Sciatic nerve (tissue), 2 donors: ENCODE results near the gene IRAK1. TPM values are rescaled to one million over a fixed set of nuclear protein-coding genes. Genes with fewer than 3 reads are reported as not detected.

Source experiments
- ATAC-seq: fragments of 200-7000 bp; cut with Tn5 transposase; one replicate; pipeline ENCODE4 v1.9.1; 2020; ENCODE audit warnings: mild to moderate bottlenecking, moderate library complexity
- DNase-seq: peaks from one replicate; pipeline ENCODE4 v3.0.0-alpha.2; 2020; ENCODE audit warnings: low spot score
- intact Hi-C: fragments of 100-400 bp; cut with DNase I; formaldehyde crosslinking; loops from one replicate; pipeline ENCODE4 v1.14.2; 2022
- total RNA-seq: library from RNA; stranded (reverse); fragmentation: NEBNext Ultra II Directional; extraction: Animal tissue kit (Norgen Biotek cat#: 25700); gene quantifications from one replicate; pipeline ENCODE4 v1.2.1, GENCODE V29; 2021
- donor health status: DM: no; HTN: no; CAD: no.
- donor health status: DM: no; HTN: no; CAD: no.

The IRAK1 gene
- 53.9 TPM for total RNA-seq

GRCh38 chrX:154019633-154020528, at the start of gene IRAK1:
IRAK1 (minus strand) TSS chrX:154019902; CDS start chrX:154019812, 90 bp downstream.
- no peak for DNase-seq
- ATAC-seq = peak; percentile 69
- intact Hi-C loops = no loop called here

GRCh38 chrX:154068560-154068959, 48.9 kb upstream of the IRAK1 start:
- DNase-seq (no peak), ATAC-seq (no peak)
- intact Hi-C loops = no loop called here

GRCh38 chrX:154064637-154065435, 45.1 kb upstream of the IRAK1 start:
- intact Hi-C loops = no loop called here
- DNase-seq (no peak), ATAC-seq (no peak)

- no peak for ATAC-seq
- intact Hi-C loops = no loop called here
- no peak for DNase-seq
Observed at GRCh38 chrX:154063234-154063633, 43.5 kb upstream of the IRAK1 start.

GRCh38 chrX:154061801-154062200, 42.1 kb upstream of the IRAK1 start:
- intact Hi-C loops = no loop called here
- DNase-seq (no peak), ATAC-seq (no peak)

GRCh38 chrX:154059729-154060245, 40.1 kb upstream of the IRAK1 start:
- intact Hi-C loops = no loop called here
- DNase-seq = no peak
- peak; percentile 67 for ATAC-seq

- no peak for DNase-seq
- intact Hi-C loops = no loop called here
- ATAC-seq = no peak
Observed at GRCh38 chrX:154059231-154059630, 39.5 kb upstream of the IRAK1 start.

- no peak for DNase-seq
- intact Hi-C loops = no loop called here
- peak; percentile 17 for ATAC-seq
Observed at GRCh38 chrX:154058214-154058997, 38.7 kb upstream of the IRAK1 start.

GRCh38 chrX:154057791-154058190, 38.1 kb upstream of the IRAK1 start:
- intact Hi-C loops = no loop called here
- ATAC-seq (no peak), DNase-seq (no peak)

- intact Hi-C loops = no loop called here
- ATAC-seq (no peak), DNase-seq (no peak)
Observed at GRCh38 chrX:154056770-154057241, 37.1 kb upstream of the IRAK1 start.

GRCh38 chrX:154051201-154051810, 31.6 kb upstream of the IRAK1 start:
- DNase-seq (peak; percentile 91), ATAC-seq (peak; percentile 62)
- intact Hi-C loops = no loop called here

- no peak for ATAC-seq
- intact Hi-C loops = no loop called here
- DNase-seq = no peak
Observed at GRCh38 chrX:154050113-154050495, 30.4 kb upstream of the IRAK1 start.

- DNase-seq (no peak), ATAC-seq (no peak)
- intact Hi-C loops = no loop called here
Observed at GRCh38 chrX:154049209-154050112, 29.8 kb upstream of the IRAK1 start.

- no peak for DNase-seq
- no peak for ATAC-seq
- intact Hi-C loops = no loop called here
Observed at GRCh38 chrX:154048398-154048797, 28.7 kb upstream of the IRAK1 start.

GRCh38 chrX:154046940-154047610, 27.4 kb upstream of the IRAK1 start:
- no peak for ATAC-seq
- DNase-seq = no peak
- intact Hi-C loops = no loop called here

- DNase-seq (no peak), ATAC-seq (peak; percentile 70)
- intact Hi-C loops = no loop called here
Observed at GRCh38 chrX:154046031-154046781, 26.5 kb upstream of the IRAK1 start.
